Liver (tissue), 9 donors: ENCODE results near the gene CEP131. TPM values are rescaled to one million over a fixed set of nuclear protein-coding genes. Genes with fewer than 3 reads are reported as not detected.

Source experiments
- DNase-seq: peaks from one replicate; pipeline ENCODE4 v3.0.0-alpha.2; 2017; ENCODE audit warnings: low spot score
- H3K27ac ChIP-seq, 2 donors: one replicate each; pipeline ENCODE4 v1.7.0; 2013; ENCODE audit warnings: inconsistent platforms in 2 of 2, low read length in 2 of 2, control low read depth in 1 of 2, low read depth in 1 of 2, mild to moderate bottlenecking in 1 of 2
- H3K27me3 ChIP-seq, 4 donors: one replicate each; pipeline versions ENCODE4 v1.6.1 to v1.7.0; 2013; ENCODE audit warnings: low read length in 3 of 4, inconsistent platforms in 1 of 4, mild to moderate bottlenecking in 1 of 4, moderate library complexity in 1 of 4; ENCODE audit not compliant: control insufficient read depth in 4 of 4, insufficient read depth in 4 of 4
- H3K36me3 ChIP-seq, 4 donors: one replicate each; pipeline versions ENCODE4 v1.6.1 to v1.7.0; 2013; ENCODE audit warnings: low read length in 3 of 4, mild to moderate bottlenecking in 3 of 4, low read depth in 1 of 4, moderate library complexity in 1 of 4; ENCODE audit not compliant: control insufficient read depth in 4 of 4, insufficient read depth in 3 of 4
- H3K4me1 ChIP-seq, 4 donors: one replicate each; pipeline versions ENCODE4 v1.6.1 to v1.7.0; 2013; ENCODE audit warnings: low read length in 3 of 4, mild to moderate bottlenecking in 3 of 4, moderate library complexity in 1 of 4; ENCODE audit not compliant: control insufficient read depth in 4 of 4, insufficient read depth in 4 of 4
- H3K4me3 ChIP-seq, 3 donors: one replicate each; pipeline versions ENCODE4 v1.6.1 to v1.7.0; 2013; ENCODE audit warnings: low read length in 3 of 3, control low read depth in 1 of 3, low read depth in 1 of 3, mild to moderate bottlenecking in 1 of 3
- H3K9ac ChIP-seq, 2 donors: one replicate each; pipeline ENCODE4 v1.7.0; 2013; ENCODE audit warnings: low read length in 2 of 2, mild to moderate bottlenecking in 2 of 2, moderate library complexity in 2 of 2, control low read depth in 1 of 2, low read depth in 1 of 2
- H3K9me3 ChIP-seq, 4 donors: one replicate each; pipeline versions ENCODE4 v1.6.1 to v1.7.0; 2013; ENCODE audit warnings: low read length in 3 of 4; ENCODE audit not compliant: control insufficient read depth in 4 of 4
- ATF3 ChIP-seq: IDR thresholded peaks from 2 replicates; pipeline ENCODE4 v1.6.1; 2016; ENCODE audit warnings: antibody characterized with exemption
- CTCF ChIP-seq: fragments of 150-350 bp; IDR thresholded peaks from 2 replicates; pipeline ENCODE4 v1.5.1; 2017; ENCODE audit warnings: improper control_type of control experiment, low read depth, low read length; ENCODE audit not compliant: missing input control
- EGR1 ChIP-seq, 2 donors: IDR thresholded peaks; 2 replicates each; pipeline ENCODE4 v1.6.1; 2016 to 2018; ENCODE audit warnings: antibody characterized with exemption in 2 of 2, low read depth in 2 of 2
- FOXA1 ChIP-seq: IDR thresholded peaks from 2 replicates; pipeline ENCODE4 v1.6.1; 2016; ENCODE audit warnings: antibody characterized with exemption
- FOXA2 ChIP-seq: IDR thresholded peaks from 2 replicates; pipeline ENCODE4 v1.6.1; 2016; ENCODE audit warnings: antibody characterized with exemption
- GABPA ChIP-seq, 2 donors: IDR thresholded peaks in 1 of 2; conservative IDR thresholded peaks in 1 of 2; 2 replicates each; pipeline ENCODE4 v1.6.1; 2016; ENCODE audit warnings: antibody characterized with exemption in 2 of 2, mild to moderate bottlenecking in 1 of 2, moderate library complexity in 1 of 2
- HNF4A ChIP-seq, 2 donors: conservative IDR thresholded peaks; 2 replicates each; pipeline ENCODE4 v1.6.1; 2016; ENCODE audit warnings: antibody characterized with exemption in 2 of 2, mild to moderate bottlenecking in 2 of 2
- HNF4G ChIP-seq: IDR thresholded peaks from 2 replicates; pipeline ENCODE4 v1.6.1; 2016; ENCODE audit warnings: antibody characterized with exemption
- JUND ChIP-seq, 2 donors: IDR thresholded peaks; 2 replicates each; pipeline ENCODE4 v1.6.1; 2016; ENCODE audit warnings: antibody characterized with exemption in 2 of 2
- MAX ChIP-seq: IDR thresholded peaks from 2 replicates; pipeline ENCODE4 v1.6.1; 2016; ENCODE audit warnings: antibody characterized with exemption
- NR2F2 ChIP-seq: IDR thresholded peaks from 2 replicates; pipeline ENCODE4 v1.6.1; 2016; ENCODE audit warnings: antibody characterized with exemption
- RAD21 ChIP-seq, 2 donors: IDR thresholded peaks; 2 replicates each; pipeline ENCODE4 v1.6.1; 2016; ENCODE audit warnings: antibody characterized with exemption in 2 of 2, mild to moderate bottlenecking in 2 of 2
- REST ChIP-seq: IDR thresholded peaks from 2 replicates; pipeline ENCODE4 v1.6.1; 2016; ENCODE audit warnings: antibody characterized with exemption, mild to moderate bottlenecking
- RXRA ChIP-seq, 2 donors: IDR thresholded peaks; 2 replicates each; pipeline ENCODE4 v1.6.1; 2017 to 2018; ENCODE audit warnings: antibody characterized with exemption in 2 of 2, mild to moderate bottlenecking in 1 of 2
- WGBS: extraction: QIAGEN DNeasy Blood & Tissue Kit; methylation state at CpG from one replicate; pipeline ENCODE4 v1.1.7; 2013; 5-methylcytosine and 5-hydroxymethylcytosine counted together
- polyA plus RNA-seq, 2 donors: library from polyadenylated mRNA; stranded (reverse) in 1 of 2; unstranded in 1 of 2; fragments of 200-250 nt in 1 of 2; fragments of >200 nt in 1 of 2; fragmentation: Nextera tagmentation in 1 of 2; extraction: Ambion mirVana in 1 of 2; gene quantifications; one replicate each; pipeline versions ENCODE4 v1.2.1 to v1.2.3, GENCODE V29; 2013 to 2015
- total RNA-seq, 2 donors: library from RNA; depleted of rRNA; stranded (reverse); fragments of >200 nt; gene quantifications; one replicate each; pipeline ENCODE4 v1.2.3, GENCODE V29; 2014
- donor health status: healthy.
- donor health status: healthy.
- donor health status: healthy.
- donor health status: healthy.
- donor health status: healthy.

The CEP131 gene
- total and polyA plus RNA-seq, 4 donors = 0.71 to 6.3 (median 2.2) TPM

- no peaks in the 10 kb centered on the region for H3K27me3 ChIP-seq
- no peak overlapping the region for H3K27ac ChIP-seq
- no peaks in the 10 kb centered on the region for H3K4me1 ChIP-seq
- no peak overlapping the region for H3K4me3 ChIP-seq
- TF ChIP-seq REST (no peak), CTCF (no peak), GABPA (IDR thresholded peaks at IDR 0.05 in 1 of 2, conservative IDR thresholded peaks at IDR 0.05 in 1 of 2) (no peak), HNF4A (conservative IDR thresholded peaks at IDR 0.05) (no peak), FOXA1 (no peak), HNF4G (no peak), ATF3 (no peak), FOXA2 (no peak), NR2F2 (no peak), JUND (IDR thresholded peaks at IDR 0.05) (no peak), EGR1 (IDR thresholded peaks at IDR 0.05; ENCODE audit: low read depth in 2 of 2) (no peak), RXRA (IDR thresholded peaks at IDR 0.05) (no peak), RAD21 (IDR thresholded peaks at IDR 0.05) (no peak)
- H3K9ac ChIP-seq = no peak overlapping the region
- H3K36me3 ChIP-seq = no peaks in the 10 kb centered on the region
- 76% methylated on average over 14 of the region's 14 CpGs for WGBS
- no peak for DNase-seq
- H3K9me3 ChIP-seq = no peaks in the 10 kb centered on the region
Measured at GRCh38 chr17:81210868-81211267, 11.9 kb downstream of the CEP131 start.

- Histone ChIP-seq H3K27ac (no peak overlapping the region), H3K9ac (no peak overlapping the region), H3K27me3 (no peaks in the 10 kb centered on the region), H3K4me1 (no peaks in the 10 kb centered on the region), H3K4me3 (no peak overlapping the region), H3K9me3 (no peaks in the 10 kb centered on the region), H3K36me3 (no peaks in the 10 kb centered on the region)
- 70% methylated on average over 10 of the region's 10 CpGs for WGBS
- TF ChIP-seq FOXA1 = no peak
- no peak for TF ChIP-seq RXRA (IDR thresholded peaks at IDR 0.05)
- TF ChIP-seq EGR1 (IDR thresholded peaks at IDR 0.05; ENCODE audit: low read depth in 2 of 2) = no peak
- no peak for DNase-seq
Measured at GRCh38 chr17:81210466-81210865, 12.3 kb downstream of the CEP131 start.

GRCh38 chr17:81209141-81209540 lies 13.6 kb downstream of the CEP131 start:
- Histone ChIP-seq H3K9me3 (no peaks in the 10 kb centered on the region), H3K27me3 (no peaks in the 10 kb centered on the region), H3K36me3 (no peaks in the 10 kb centered on the region), H3K27ac (no peak overlapping the region), H3K4me3 (no peak overlapping the region), H3K9ac (no peak overlapping the region), H3K4me1 (no peaks in the 10 kb centered on the region)
- DNase-seq = no peak
- 99% methylated on average over 16 of the region's 16 CpGs for WGBS
- TF ChIP-seq CTCF = no peak
- no peak for TF ChIP-seq MAX
- no peak for TF ChIP-seq FOXA1
- TF ChIP-seq HNF4A (conservative IDR thresholded peaks at IDR 0.05) = no peak
